Measurements from ENCODE around the gene EBF3. TPM values are rescaled to one million over a fixed set of nuclear protein-coding genes. Genes with fewer than 3 reads are reported as not detected.
A peak's percentile ranks its signal among the peaks of the same experiment; 100 is the strongest.

EBF3 gene
- total RNA-seq, 2 experiments from 2014 or later: not detected

GRCh38 chr10:129968853-129969183 lies 4.7 kb upstream of the EBF3 start:
- no peak for TF ChIP-seq CTCF (IDR thresholded peaks at IDR 0.05)
- peak; percentile 32 for ATAC-seq (ENCODE audit: poor library complexity)
- POLR2A ChIA-PET: no interaction called here
- peaks cover 0 to 59% of the 10 kb centered on the region in 2 experiments for H3K9me3 ChIP-seq (ENCODE audit: control insufficient read depth in 1 of 2, insufficient read depth in 1 of 2, low read length in 2 of 2)
- peaks cover 71 to 82% of the 10 kb centered on the region in 2 experiments for H3K27me3 ChIP-seq (ENCODE audit: control insufficient read depth in 1 of 2, insufficient read depth in 2 of 2, low read length in 2 of 2)
- CTCF ChIA-PET: no interaction called here
- H3K36me3 ChIP-seq (ENCODE audit: insufficient read depth, low read length): no peaks in the 10 kb centered on the region
- Mint-ChIP-seq H3K4me3 (no peak overlapping the region), H3K4me1 (ENCODE audit: low read depth) (peaks cover 22% of the 10 kb centered on the region), H3K9me3 (no peaks in the 10 kb centered on the region), H3K36me3 (ENCODE audit: low read depth) (no peaks in the 10 kb centered on the region), H3K27me3 (peaks cover 65% of the 10 kb centered on the region), H3K27ac (no peak overlapping the region)
- intact Hi-C loops (cut with DNase I, micrococcal nuclease): loop anchor here in 1 of 2 experiments (10.0 kb wide), 3 partner anchors 136 to 504 kb away; partner anchors contain the start of genes GLRX3 and MGMT
- no peak overlapping the region for H3K27ac ChIP-seq (ENCODE audit: low read depth in 1 of 2, low read length in 2 of 2)
- DNase-seq: peak in 1 of 14 experiments; percentile 16
- H3K4me1 ChIP-seq (ENCODE audit: insufficient read depth, low read length): peaks cover 31% of the 10 kb centered on the region
- no peak overlapping the region for H3K4me3 ChIP-seq (ENCODE audit: low read length)

GRCh38 chr10:129968020-129968852 lies 4.2 kb upstream of the EBF3 start:
- Mint-ChIP-seq H3K9me3 (no peaks in the 10 kb centered on the region), H3K27me3 (peaks cover 63% of the 10 kb centered on the region), H3K36me3 (ENCODE audit: low read depth) (no peaks in the 10 kb centered on the region), H3K27ac (no peak overlapping the region), H3K4me1 (ENCODE audit: low read depth) (peaks cover 22% of the 10 kb centered on the region), H3K4me3 (no peak overlapping the region)
- Histone ChIP-seq H3K4me3 (ENCODE audit: low read length) (no peak overlapping the region), H3K4me1 (ENCODE audit: insufficient read depth, low read length) (peaks cover 34% of the 10 kb centered on the region), H3K27ac (ENCODE audit: low read depth in 1 of 2, low read length in 2 of 2) (no peak overlapping the region), H3K36me3 (ENCODE audit: insufficient read depth, low read length) (no peaks in the 10 kb centered on the region), H3K27me3 (ENCODE audit: control insufficient read depth in 1 of 2, insufficient read depth in 2 of 2, low read length in 2 of 2) (peaks cover 66 to 77% of the 10 kb centered on the region in 2 experiments), H3K9me3 (ENCODE audit: control insufficient read depth in 1 of 2, insufficient read depth in 1 of 2, low read length in 2 of 2) (peaks cover 0 to 53% of the 10 kb centered on the region in 2 experiments)
- DNase-seq: no peak
- TF ChIP-seq CTCF (IDR thresholded peaks at IDR 0.05): no peak
- intact Hi-C loops (cut with DNase I, micrococcal nuclease): loop anchor here in 1 of 2 experiments (10.0 kb wide), 3 partner anchors 137 to 503 kb away; partner anchors contain the start of genes GLRX3 and MGMT
- POLR2A ChIA-PET: no interaction called here
- no peak for ATAC-seq (ENCODE audit: poor library complexity)
- CTCF ChIA-PET: no interaction called here

GRCh38 chr10:129967579-129968019 lies 3.5 kb upstream of the EBF3 start:
- no peaks in the 10 kb centered on the region for H3K36me3 Mint-ChIP-seq (ENCODE audit: low read depth)
- no peaks in the 10 kb centered on the region for H3K36me3 ChIP-seq (ENCODE audit: insufficient read depth, low read length)
- peaks cover 69% of the 10 kb centered on the region for H3K27me3 Mint-ChIP-seq
- H3K4me1 ChIP-seq (ENCODE audit: insufficient read depth, low read length): peaks cover 40% of the 10 kb centered on the region
- no peak for TF ChIP-seq CTCF (IDR thresholded peaks at IDR 0.05)
- no peak overlapping the region for H3K27ac ChIP-seq (ENCODE audit: low read depth in 1 of 2, low read length in 2 of 2)
- H3K27me3 ChIP-seq (ENCODE audit: control insufficient read depth in 1 of 2, insufficient read depth in 2 of 2, low read length in 2 of 2): peaks cover 67 to 80% of the 10 kb centered on the region in 2 experiments
- H3K4me3 Mint-ChIP-seq: no peak overlapping the region
- DNase-seq: no peak
- H3K4me1 Mint-ChIP-seq (ENCODE audit: low read depth): peaks cover 25% of the 10 kb centered on the region
- no peak for ATAC-seq (ENCODE audit: poor library complexity)
- H3K4me3 ChIP-seq (ENCODE audit: low read length): no peak overlapping the region
- H3K9me3 ChIP-seq (ENCODE audit: control insufficient read depth in 1 of 2, insufficient read depth in 1 of 2, low read length in 2 of 2): peaks cover 0 to 54% of the 10 kb centered on the region in 2 experiments
- no peak overlapping the region for H3K27ac Mint-ChIP-seq
- CTCF ChIA-PET: no interaction called here
- POLR2A ChIA-PET: no interaction called here
- H3K9me3 Mint-ChIP-seq: no peaks in the 10 kb centered on the region
- intact Hi-C loops (cut with DNase I, micrococcal nuclease): loop anchor here in 1 of 2 experiments (10.0 kb wide), 3 partner anchors 137 to 503 kb away; partner anchors contain the start of genes GLRX3 and MGMT
